Peyer's patch (tissue), 4 donors: ENCODE data around the gene MLXIPL. TPM values are rescaled to one million over a fixed set of nuclear protein-coding genes. Genes with fewer than 3 reads are reported as not detected.

Source experiments
- DNase-seq, 3 donors: peaks; one replicate each; pipeline ENCODE4 v3.0.0-alpha.2; 2017 to 2019
- H3K27ac ChIP-seq, 4 donors: fragments of 200-600 bp; sonication (generic); one replicate each; pipeline ENCODE4 v1.5.1; 2016 to 2019
- H3K27me3 ChIP-seq, 2 donors: fragments of 200-600 bp; sonication (generic); one replicate each; pipeline ENCODE4 v1.5.1; 2019
- H3K36me3 ChIP-seq, 3 donors: fragments of 200-600 bp; sonication (generic); one replicate each; pipeline ENCODE4 v1.5.1; 2016 to 2019
- H3K4me1 ChIP-seq, 4 donors: fragments of 200-600 bp; sonication (generic); one replicate each; pipeline ENCODE4 v1.5.1; 2016 to 2019
- H3K4me3 ChIP-seq, 4 donors: fragments of 200-600 bp; sonication (generic); 1 replicate in 3 of 4; 2 replicates in 1 of 4; pipeline ENCODE4 v1.5.1; 2016 to 2019; ENCODE audit warnings: mild to moderate bottlenecking in 1 of 4
- H3K9me3 ChIP-seq, 4 donors: fragments of 200-600 bp; sonication (generic); one replicate each; pipeline ENCODE4 v1.5.1; 2016 to 2019; ENCODE audit warnings: mild to moderate bottlenecking in 1 of 4
- POLR2A ChIP-seq, 2 donors: fragments of 450-650 bp; IDR thresholded peaks; one replicate each; pipeline ENCODE4 v1.5.1; 2017; ENCODE audit warnings: antibody characterized with exemption in 2 of 2, mild to moderate bottlenecking in 2 of 2, moderate library complexity in 2 of 2
- total RNA-seq, 4 donors: library from RNA; depleted of rRNA; stranded (reverse); fragments of >200 nt; gene quantifications; one replicate each; pipeline ENCODE4 v1.1.0, GENCODE V29; 2016
- TF ChIP-seq, protein P1 (sequence below), 6 experiments: fragments of 450-650 bp in 4 of 6; fragments of 200-600 bp in 2 of 6; sonication (generic) in 1 of 6; IDR thresholded peaks; one replicate each; pipeline ENCODE4 v1.5.1; 2017 to 2019; ENCODE audit warnings: antibody characterized with exemption in 6 of 6, mild to moderate bottlenecking in 3 of 6, moderate library complexity in 1 of 6

The MLXIPL gene
- total RNA-seq, 4 donors from 2014 or later, result 114 to 465 (median 293) TPM

DNA sequence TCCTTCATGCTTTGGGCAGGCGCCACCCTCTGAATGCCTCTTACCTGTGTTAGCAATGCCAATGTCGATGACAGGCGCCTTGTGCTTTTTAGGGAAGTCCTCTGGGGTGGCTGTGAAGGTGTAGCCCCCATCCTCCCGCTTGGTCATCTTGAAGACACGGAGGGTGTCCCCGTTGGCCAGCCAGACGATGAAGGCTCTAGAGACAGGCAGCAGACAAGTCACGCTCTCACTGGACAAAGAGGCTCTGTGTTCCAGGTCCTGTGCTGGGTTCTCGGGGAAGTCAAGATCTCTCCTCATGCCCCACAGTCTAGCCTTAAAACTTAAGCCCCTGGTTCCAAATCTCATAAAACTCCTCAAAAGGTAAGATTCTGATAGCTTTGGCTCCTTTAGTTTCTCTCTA lies 51.0 kb downstream of the MLXIPL start:
- TF ChIP-seq, protein P1, sequence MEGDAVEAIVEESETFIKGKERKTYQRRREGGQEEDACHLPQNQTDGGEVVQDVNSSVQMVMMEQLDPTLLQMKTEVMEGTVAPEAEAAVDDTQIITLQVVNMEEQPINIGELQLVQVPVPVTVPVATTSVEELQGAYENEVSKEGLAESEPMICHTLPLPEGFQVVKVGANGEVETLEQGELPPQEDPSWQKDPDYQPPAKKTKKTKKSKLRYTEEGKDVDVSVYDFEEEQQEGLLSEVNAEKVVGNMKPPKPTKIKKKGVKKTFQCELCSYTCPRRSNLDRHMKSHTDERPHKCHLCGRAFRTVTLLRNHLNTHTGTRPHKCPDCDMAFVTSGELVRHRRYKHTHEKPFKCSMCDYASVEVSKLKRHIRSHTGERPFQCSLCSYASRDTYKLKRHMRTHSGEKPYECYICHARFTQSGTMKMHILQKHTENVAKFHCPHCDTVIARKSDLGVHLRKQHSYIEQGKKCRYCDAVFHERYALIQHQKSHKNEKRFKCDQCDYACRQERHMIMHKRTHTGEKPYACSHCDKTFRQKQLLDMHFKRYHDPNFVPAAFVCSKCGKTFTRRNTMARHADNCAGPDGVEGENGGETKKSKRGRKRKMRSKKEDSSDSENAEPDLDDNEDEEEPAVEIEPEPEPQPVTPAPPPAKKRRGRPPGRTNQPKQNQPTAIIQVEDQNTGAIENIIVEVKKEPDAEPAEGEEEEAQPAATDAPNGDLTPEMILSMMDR (IDR thresholded peaks at IDR 0.05), result no peak
- no peak for TF ChIP-seq POLR2A (IDR thresholded peaks at IDR 0.05)
- Histone ChIP-seq H3K4me1 (peaks cover 0 to 18% (median 4%) of the 10 kb centered on the region in 4 donors), H3K27me3 (no peaks in the 10 kb centered on the region), H3K9me3 (no peaks in the 10 kb centered on the region), H3K4me3 (no peak overlapping the region), H3K27ac (peak overlapping the region in 2 of 4 donors; percentile 11 to 29), H3K36me3 (peaks cover 0 to 61% (median 0%) of the 10 kb centered on the region in 3 donors)
- no peak for DNase-seq

- peaks cover 0 to 61% (median 0%) of the 10 kb centered on the region in 3 donors for H3K36me3 ChIP-seq
Measured at GRCh38 chr7:73572767-73573186, 51.5 kb downstream of the MLXIPL start.

GRCh38 chr7:73570977-73571376 lies 53.3 kb downstream of the MLXIPL start:
- Histone ChIP-seq H3K27me3 (no peaks in the 10 kb centered on the region), H3K9me3 (no peaks in the 10 kb centered on the region), H3K4me3 (no peak overlapping the region), H3K36me3 (peaks cover 0 to 61% (median 0%) of the 10 kb centered on the region in 3 donors), H3K4me1 (peaks cover 0 to 3% (median under 1%) of the 10 kb centered on the region in 4 donors), H3K27ac (no peak overlapping the region)
- DNase-seq, result no peak
- TF ChIP-seq POLR2A (IDR thresholded peaks at IDR 0.05), result no peak
- TF ChIP-seq, protein P1 (IDR thresholded peaks at IDR 0.05), result no peak

More at GRCh38 chr7:73572767-73573186, 51.5 kb downstream of the MLXIPL start:
- no peaks in the 10 kb centered on the region for H3K27me3 ChIP-seq
- no peaks in the 10 kb centered on the region for H3K9me3 ChIP-seq
- peak overlapping the region in 2 of 4 donors; percentile 11 to 29 for H3K27ac ChIP-seq
- TF ChIP-seq, protein P1 (IDR thresholded peaks at IDR 0.05), result no peak
- no peak for TF ChIP-seq POLR2A (IDR thresholded peaks at IDR 0.05)
- H3K4me1 ChIP-seq, result peaks cover 0 to 18% (median 4%) of the 10 kb centered on the region in 4 donors
- no peak overlapping the region for H3K4me3 ChIP-seq
- peak in 1 of 3 donors; percentile 81 for DNase-seq

DNA sequence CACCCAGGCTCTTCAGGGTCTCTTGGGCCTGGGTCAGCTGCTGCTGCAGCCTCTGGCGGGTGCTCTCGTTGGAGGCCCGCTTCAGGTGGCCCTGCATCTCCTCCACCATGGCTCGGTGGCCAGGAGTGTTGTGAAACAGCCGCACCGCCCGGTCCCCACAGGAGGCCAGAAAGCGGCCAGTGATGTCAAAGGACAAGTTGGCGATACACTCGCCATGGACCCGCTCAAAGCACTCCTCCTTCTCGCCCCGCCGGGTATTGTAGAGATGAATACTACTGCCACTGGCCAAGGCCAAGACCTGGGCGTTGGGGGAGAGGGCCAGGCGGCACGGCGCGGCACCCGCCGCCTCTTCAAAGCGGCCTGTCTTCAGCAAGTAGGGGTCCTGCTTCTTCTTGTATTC lies 53.8 kb downstream of the MLXIPL start:
- TF ChIP-seq, protein P1 (IDR thresholded peaks at IDR 0.05), result no peak
- no peak for TF ChIP-seq POLR2A (IDR thresholded peaks at IDR 0.05)
- DNase-seq, result no peak
- Histone ChIP-seq H3K27me3 (no peaks in the 10 kb centered on the region), H3K4me1 (peaks cover 0 to 6% (median 0%) of the 10 kb centered on the region in 4 donors), H3K36me3 (peaks cover 0 to 60% (median 0%) of the 10 kb centered on the region in 3 donors), H3K27ac (no peak overlapping the region), H3K4me3 (no peak overlapping the region), H3K9me3 (no peaks in the 10 kb centered on the region)

- Histone ChIP-seq H3K27me3 (no peaks in the 10 kb centered on the region), H3K27ac (no peak overlapping the region), H3K4me1 (peaks cover 0 to 6% (median 0%) of the 10 kb centered on the region in 4 donors), H3K4me3 (no peak overlapping the region), H3K9me3 (no peaks in the 10 kb centered on the region), H3K36me3 (peaks cover 0 to 50% (median 0%) of the 10 kb centered on the region in 3 donors)
- TF ChIP-seq, protein P1 (IDR thresholded peaks at IDR 0.05), result no peak
- TF ChIP-seq POLR2A (IDR thresholded peaks at IDR 0.05), result no peak
- DNase-seq, result no peak
Measured at GRCh38 chr7:73569042-73569608, 55.2 kb downstream of the MLXIPL start.
